KOPT-K1 (cell line): ENCODE results near the gene FAM53B.
A peak's percentile ranks its signal among the peaks of the same experiment; 100 is the strongest.

Experiments used
- H3K27ac ChIP-seq: fragments of 200-600 bp; sonication (generic); 2 replicates; pipeline ENCODE4 v1.5.1; 2016; ENCODE audit warnings: antibody characterized with exemption, mild to moderate bottlenecking, low read depth, low read length; ENCODE audit not compliant: poor library complexity, severe bottlenecking
- H3K36me3 ChIP-seq: fragments of 200-600 bp; sonication (generic); 2 replicates; pipeline ENCODE4 v1.5.1; 2017; ENCODE audit warnings: antibody characterized with exemption, mild to moderate bottlenecking, low read length, moderate library complexity; ENCODE audit not compliant: insufficient read depth
- H3K9me3 ChIP-seq: fragments of 200-600 bp; sonication (generic); 2 replicates; pipeline ENCODE4 v1.5.1; 2017; ENCODE audit warnings: antibody characterized with exemption, low read length, mild to moderate bottlenecking; ENCODE audit not compliant: insufficient read depth, poor library complexity, severe bottlenecking

FAM53B gene

DNA sequence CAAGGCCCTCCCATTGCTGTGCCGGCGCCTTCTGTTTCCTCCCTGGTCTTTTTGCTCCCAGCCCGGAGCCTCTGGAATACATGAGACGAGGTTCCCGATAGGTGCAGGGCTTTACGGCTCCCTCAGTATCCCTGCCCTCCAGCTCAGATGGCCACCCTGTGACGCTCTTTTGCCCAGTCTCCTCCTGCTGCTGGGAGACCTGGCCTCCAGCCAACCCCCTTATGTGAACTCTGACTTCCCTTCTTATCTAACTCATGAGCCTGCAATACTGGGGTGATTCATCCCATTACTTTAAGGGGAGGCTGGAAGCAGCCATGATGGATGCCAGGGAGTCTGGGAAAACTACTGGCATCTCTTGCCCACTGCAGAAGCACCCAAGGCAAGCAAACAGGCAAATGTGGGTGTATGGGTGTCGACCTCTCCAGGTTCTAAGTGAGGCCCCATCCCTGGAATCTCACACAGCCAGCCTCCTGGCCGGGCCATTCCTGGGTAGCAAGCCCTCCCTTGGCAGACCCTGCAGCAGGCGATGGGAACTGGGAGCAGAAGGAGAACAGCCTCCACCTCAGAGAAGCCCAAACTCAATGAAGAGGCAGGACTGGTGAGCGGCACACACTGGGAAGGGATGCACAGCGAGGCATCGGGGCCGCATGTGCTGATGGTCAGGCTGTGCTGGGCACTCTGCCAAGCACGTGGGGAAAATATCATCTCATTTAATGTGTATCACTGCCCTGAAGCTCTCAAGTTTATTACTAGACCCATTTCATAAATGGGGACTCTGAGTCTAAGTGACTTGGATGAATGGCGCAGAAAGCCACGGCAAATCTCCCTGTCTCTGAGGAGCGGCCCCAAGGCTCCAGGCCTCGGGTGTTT lies 97.5 kb downstream of the FAM53B start:
- no peaks in the 10 kb centered on the region for H3K36me3 ChIP-seq
- no peaks in the 10 kb centered on the region for H3K9me3 ChIP-seq
- H3K27ac ChIP-seq: peak overlapping the region; percentile 97

DNA sequence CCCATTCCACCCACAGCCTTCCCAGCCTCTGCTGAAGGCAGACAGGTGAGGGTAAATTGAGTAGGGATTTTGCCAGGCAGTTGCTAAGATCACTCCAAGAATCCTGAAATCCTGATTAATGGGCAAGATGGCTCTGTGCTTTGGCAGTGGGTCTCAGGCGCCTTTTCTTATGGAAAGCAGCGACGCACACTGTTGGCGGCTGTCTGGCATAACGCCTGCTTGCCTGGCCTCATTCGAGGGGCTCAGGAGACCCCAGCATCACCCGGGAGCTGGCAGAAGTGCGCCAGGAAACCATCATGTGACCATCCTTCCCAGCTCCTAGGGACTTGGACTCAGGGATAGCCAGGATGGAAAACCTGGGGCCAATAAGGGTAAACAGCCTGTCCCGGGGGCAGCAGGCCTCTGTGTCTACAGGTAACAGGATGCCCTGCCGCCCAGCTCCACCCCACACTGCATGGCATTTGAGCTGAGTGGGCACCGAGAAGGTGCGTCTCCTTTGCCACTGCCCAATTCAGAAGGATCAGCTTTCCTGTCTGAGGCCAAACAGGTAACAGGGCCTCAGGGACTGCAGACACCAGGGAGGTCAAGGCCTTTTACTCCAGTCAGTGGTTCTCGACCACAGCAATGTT lies 98.6 kb downstream of the FAM53B start:
- Histone ChIP-seq H3K9me3 (no peaks in the 10 kb centered on the region), H3K27ac (peak overlapping the region; percentile 97), H3K36me3 (no peaks in the 10 kb centered on the region)

DNA sequence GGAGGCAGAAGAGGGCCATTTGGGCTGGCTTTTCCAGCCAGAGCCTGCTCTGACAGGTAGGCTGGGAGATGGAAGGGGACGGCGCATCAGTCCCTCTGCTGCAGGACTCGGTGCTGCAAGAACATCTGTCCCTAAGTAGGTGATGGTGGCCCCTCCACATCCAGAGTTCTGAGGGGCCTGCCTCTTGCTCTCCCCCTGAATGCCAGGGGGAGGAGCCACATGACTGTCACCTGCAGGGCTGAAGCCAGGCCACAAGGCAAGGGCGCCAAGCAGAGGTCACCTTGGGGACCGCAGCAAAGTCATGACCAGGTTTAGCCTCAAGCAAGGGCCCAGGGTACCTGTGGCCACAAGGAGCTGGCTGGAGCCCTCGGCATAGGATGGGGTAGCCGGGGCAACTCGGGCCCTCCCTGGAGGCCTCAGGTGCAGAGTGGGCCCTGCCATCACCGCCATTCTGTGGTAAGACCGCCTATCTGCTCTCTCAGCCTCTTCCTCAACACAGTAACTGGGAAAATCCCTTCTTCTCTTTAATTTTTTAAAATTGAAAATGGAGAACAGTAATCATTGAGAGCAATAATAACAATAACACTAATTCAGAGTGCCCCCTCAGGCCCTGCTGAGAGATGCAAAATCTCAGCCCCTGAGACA lies 99.3 kb downstream of the FAM53B start:
- H3K36me3 ChIP-seq: no peaks in the 10 kb centered on the region
- H3K27ac ChIP-seq: peak overlapping the region; percentile 97
- H3K9me3 ChIP-seq: no peaks in the 10 kb centered on the region

GRCh38 chr10:124644236-124644635 lies 99.9 kb downstream of the FAM53B start:
- Histone ChIP-seq H3K9me3 (no peaks in the 10 kb centered on the region), H3K27ac (peak overlapping the region; percentile 97), H3K36me3 (no peaks in the 10 kb centered on the region)

DNA sequence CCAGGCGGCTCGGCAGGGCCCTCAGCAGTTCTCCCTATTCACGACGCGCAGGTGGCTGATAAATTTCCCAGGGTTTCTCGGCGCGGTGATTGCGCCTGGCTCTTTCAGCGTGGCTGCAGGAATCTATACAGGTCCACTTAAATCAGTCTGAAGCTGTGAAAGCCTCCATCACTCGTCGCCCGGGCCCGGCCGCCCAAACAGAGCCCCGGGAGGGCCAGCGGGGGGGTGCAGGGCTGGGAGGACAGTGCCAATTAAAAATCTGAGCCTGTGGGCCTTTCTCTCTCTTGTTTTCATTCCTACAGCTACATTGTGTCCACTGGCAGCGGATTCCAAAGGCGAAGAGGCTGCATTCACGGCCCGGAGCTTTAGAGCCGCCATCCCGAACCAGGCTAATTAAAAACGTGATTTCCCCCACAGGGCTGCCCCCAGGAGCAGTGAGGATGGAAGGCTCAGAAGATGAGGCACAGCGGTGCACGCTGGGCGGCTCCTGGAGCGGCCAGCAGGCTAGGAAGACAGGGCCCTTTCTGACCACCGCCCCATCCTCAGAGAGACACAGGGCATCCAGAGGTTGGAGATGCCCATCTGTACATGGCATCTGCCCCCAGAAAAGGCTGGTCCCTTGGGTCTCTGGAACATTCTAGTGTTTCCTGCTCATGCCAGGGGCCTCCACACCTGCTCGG lies 100.7 kb downstream of the FAM53B start:
- H3K27ac ChIP-seq: peak overlapping the region; percentile 97
- no peaks in the 10 kb centered on the region for H3K36me3 ChIP-seq
- H3K9me3 ChIP-seq: no peaks in the 10 kb centered on the region

- H3K27ac ChIP-seq: peak overlapping the region; percentile 97
- H3K9me3 ChIP-seq: no peaks in the 10 kb centered on the region
- no peaks in the 10 kb centered on the region for H3K36me3 ChIP-seq
Measured at GRCh38 chr10:124642088-124642710, 102.0 kb downstream of the FAM53B start.

- no peaks in the 10 kb centered on the region for H3K36me3 ChIP-seq
Measured at GRCh38 chr10:124641282-124642087, 102.7 kb downstream of the FAM53B start.

GRCh38 chr10:124640538-124641231 lies 103.5 kb downstream of the FAM53B start:
- no peaks in the 10 kb centered on the region for H3K9me3 ChIP-seq
- H3K36me3 ChIP-seq: no peaks in the 10 kb centered on the region
- peak overlapping the region; percentile 97 for H3K27ac ChIP-seq

More at GRCh38 chr10:124641282-124642087, 102.7 kb downstream of the FAM53B start:
- Histone ChIP-seq H3K27ac (peak overlapping the region; percentile 97), H3K9me3 (no peaks in the 10 kb centered on the region)

DNA sequence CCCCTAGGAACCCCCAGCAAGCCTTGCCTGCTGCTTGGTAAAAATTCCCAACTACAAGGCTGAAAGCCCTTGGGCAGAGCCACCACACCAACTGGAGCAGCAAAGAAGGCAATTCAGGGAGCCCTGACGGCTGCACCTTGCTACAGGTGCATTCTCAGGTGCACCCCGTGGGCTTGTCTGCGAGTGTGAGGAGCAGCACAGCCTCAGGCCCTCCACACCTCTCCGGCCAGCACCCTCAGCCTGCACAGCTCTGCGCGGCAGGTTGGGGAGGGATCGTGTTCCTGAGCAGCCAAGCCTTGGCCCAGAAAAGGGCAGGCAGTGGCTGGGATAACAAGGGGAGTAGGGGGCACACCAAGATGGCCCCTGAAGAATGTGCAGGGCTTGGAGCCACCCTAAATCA lies 104.1 kb downstream of the FAM53B start:
- Histone ChIP-seq H3K36me3 (no peaks in the 10 kb centered on the region), H3K9me3 (no peaks in the 10 kb centered on the region), H3K27ac (peak overlapping the region; percentile 97)

- peaks cover 2% of the 10 kb centered on the region for H3K9me3 ChIP-seq
- peaks cover 2% of the 10 kb centered on the region; the same call in 1 of the 2 replicates for H3K36me3 ChIP-seq
- peak overlapping the region; percentile 97 for H3K27ac ChIP-seq
Measured at GRCh38 chr10:124639646-124640045, 104.5 kb downstream of the FAM53B start.

DNA sequence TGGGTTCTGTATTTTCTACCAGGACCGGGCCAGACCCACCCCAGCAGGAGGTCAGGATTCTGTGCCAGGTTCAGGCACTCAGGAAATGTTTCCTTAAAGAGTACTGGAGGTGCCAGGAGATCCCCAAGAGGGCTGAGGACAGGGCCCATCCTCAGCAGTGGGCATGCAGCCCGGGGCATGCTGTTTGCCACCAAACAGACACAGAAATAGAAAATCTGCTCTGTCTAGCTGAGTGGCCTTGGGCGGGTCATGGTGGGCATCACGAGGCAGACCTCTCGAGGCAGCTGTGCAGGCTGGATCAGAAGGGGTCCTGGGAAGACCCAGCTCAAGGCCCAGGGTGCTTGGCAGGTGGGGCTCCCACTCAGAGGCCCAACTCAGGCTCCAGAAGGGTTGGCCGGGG lies 105.0 kb downstream of the FAM53B start:
- Histone ChIP-seq H3K9me3 (peaks cover 7% of the 10 kb centered on the region), H3K36me3 (peaks cover 6% of the 10 kb centered on the region; the same call in 1 of the 2 replicates), H3K27ac (peak overlapping the region; percentile 97)

GRCh38 chr10:124637746-124638145 lies 106.4 kb downstream of the FAM53B start:
- peak overlapping the region; percentile 97 for H3K27ac ChIP-seq
- peaks cover 15% of the 10 kb centered on the region for H3K9me3 ChIP-seq
- peaks cover 6% of the 10 kb centered on the region; the same call in 1 of the 2 replicates for H3K36me3 ChIP-seq

DNA sequence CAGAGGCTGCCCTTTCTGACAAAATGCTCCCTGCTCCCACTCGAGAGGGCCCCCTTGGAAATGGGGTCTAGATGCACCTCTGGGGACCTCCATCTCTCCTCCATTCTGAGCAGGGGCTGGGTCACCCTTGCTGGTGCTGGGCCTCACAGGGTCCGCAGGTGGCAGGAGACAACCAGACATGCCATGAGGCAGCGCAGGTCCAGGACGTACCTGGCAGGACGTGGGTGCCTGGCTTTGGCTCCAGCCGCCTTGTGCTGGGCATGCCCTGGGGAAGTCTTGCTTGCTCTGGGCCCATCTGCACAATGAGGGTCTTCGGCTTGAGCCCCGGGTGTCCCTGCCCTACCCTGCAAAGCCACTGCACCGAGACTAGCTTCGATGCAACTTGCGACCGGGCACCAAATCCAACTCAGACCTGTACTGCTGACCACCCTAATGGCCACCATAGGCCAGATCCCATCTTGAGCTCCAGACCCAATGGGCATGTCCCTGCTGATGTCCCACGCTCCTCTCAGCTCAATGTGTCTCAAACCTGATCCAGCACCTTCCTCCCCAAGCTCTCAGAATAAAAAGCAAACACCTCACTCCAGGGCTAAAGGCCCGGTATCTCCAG lies 107.0 kb downstream of the FAM53B start:
- Histone ChIP-seq H3K36me3 (peaks cover 6% of the 10 kb centered on the region; the same call in 1 of the 2 replicates), H3K9me3 (peaks cover 15% of the 10 kb centered on the region), H3K27ac (peak overlapping the region; percentile 97)
